Skeletal muscle satellite cell (primary cell): ENCODE results near the gene RNU6-9.
A peak's percentile ranks its signal among the peaks of the same experiment; 100 is the strongest.

Experiments
- H3K27me3 ChIP-seq: 2 replicates; pipeline ENCODE4 v1.7.0; 2013; ENCODE audit warnings: low read length; ENCODE audit not compliant: control insufficient read depth, insufficient read depth
- H3K36me3 ChIP-seq: 2 replicates; pipeline ENCODE4 v1.7.0; 2013; ENCODE audit warnings: mild to moderate bottlenecking, control low read depth, low read length; ENCODE audit not compliant: insufficient read depth
- H3K4me1 ChIP-seq: 2 replicates; pipeline ENCODE4 v1.7.0; 2013; ENCODE audit warnings: low read length; ENCODE audit not compliant: control insufficient read depth, insufficient read depth
- H3K4me2 ChIP-seq: 2 replicates; pipeline ENCODE4 v1.7.0; 2013; ENCODE audit warnings: mild to moderate bottlenecking, low read length
- H3K4me3 ChIP-seq: 2 replicates; pipeline ENCODE4 v1.7.0; 2013; ENCODE audit warnings: low read length
- H3K9ac ChIP-seq: 2 replicates; pipeline ENCODE4 v1.7.0; 2013; ENCODE audit warnings: mild to moderate bottlenecking, low read depth, low read length, moderate library complexity
- H3K9me3 ChIP-seq: replicated peaks from 2 replicates; pipeline ENCODE4 v1.7.0; 2013; ENCODE audit warnings: mild to moderate bottlenecking, control low read depth, low read length

The RNU6-9 gene

GRCh38 chr19:863315-863620 is 30.0 kb upstream of the RNU6-9 start:
- Histone ChIP-seq H3K4me1 (peaks cover 6% of the 10 kb centered on the region), H3K4me2 (no peak overlapping the region), H3K36me3 (peaks cover 10% of the 10 kb centered on the region), H3K9ac (no peak overlapping the region), H3K9me3 (no peaks in the 10 kb centered on the region), H3K27me3 (peaks cover 9% of the 10 kb centered on the region), H3K4me3 (no peak overlapping the region)

DNA sequence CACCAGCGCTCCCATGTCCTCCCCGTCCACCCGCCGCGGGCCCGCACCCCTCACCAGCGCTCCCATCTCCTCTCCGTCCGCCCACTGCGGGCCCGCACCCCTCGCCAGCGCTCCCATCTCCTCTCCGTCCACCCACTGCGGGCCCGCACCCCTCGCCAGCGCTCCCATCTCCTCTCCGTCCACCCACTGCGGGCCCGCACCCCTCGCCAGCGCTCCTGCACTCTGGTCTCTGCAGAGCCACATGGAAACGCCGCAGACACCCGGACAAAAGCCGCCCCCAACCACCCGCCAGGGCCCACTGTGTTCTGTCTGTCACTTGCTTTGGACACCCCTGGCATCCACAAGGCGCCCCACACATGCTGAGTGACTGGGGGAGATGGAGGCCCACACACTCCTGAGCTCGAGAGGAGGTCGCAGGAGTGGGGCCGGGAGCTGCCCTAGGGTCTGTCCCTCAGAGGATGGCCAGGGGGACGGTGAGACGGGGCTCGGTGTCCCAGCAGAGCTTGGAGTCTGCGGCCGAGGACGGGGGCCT is 26.4 kb upstream of the RNU6-9 start:
- no peaks in the 10 kb centered on the region for H3K9me3 ChIP-seq
- H3K27me3 ChIP-seq: no peaks in the 10 kb centered on the region
- H3K36me3 ChIP-seq: peaks cover 30% of the 10 kb centered on the region
- no peak overlapping the region for H3K4me3 ChIP-seq
- H3K4me1 ChIP-seq: peaks cover 22% of the 10 kb centered on the region
- H3K9ac ChIP-seq: no peak overlapping the region
- H3K4me2 ChIP-seq: no peak overlapping the region

DNA sequence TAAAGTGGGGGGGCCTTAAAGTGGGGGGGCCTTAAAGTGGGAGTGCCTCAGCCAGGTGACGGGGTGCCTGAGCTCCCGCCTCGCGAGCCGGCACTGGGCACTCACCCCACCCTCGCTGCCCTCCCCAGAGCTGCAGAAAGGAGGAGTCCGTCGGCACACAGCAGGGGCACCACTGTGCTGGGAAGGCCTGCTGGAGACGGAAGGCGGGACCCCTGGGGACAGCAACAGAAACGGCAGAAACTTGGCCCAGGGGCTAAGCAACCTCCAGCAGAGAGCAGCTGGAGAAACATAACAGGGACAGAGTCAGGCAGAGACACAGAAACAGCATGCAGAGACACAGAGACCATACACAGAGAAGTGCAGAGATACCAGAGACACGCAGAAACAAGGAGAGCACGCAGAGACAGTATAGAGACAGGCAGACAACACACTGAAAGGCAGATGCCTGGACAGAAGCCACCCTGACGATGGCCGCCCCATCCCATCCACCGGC is 25.9 kb upstream of the RNU6-9 start:
- Histone ChIP-seq H3K9ac (no peak overlapping the region), H3K27me3 (no peaks in the 10 kb centered on the region), H3K4me3 (no peak overlapping the region), H3K36me3 (peaks cover 30% of the 10 kb centered on the region), H3K9me3 (no peaks in the 10 kb centered on the region), H3K4me2 (no peak overlapping the region), H3K4me1 (peaks cover 27% of the 10 kb centered on the region)

- H3K4me3 ChIP-seq: no peak overlapping the region
- H3K9me3 ChIP-seq: no peaks in the 10 kb centered on the region
- peaks cover 30% of the 10 kb centered on the region for H3K36me3 ChIP-seq
- no peak overlapping the region for H3K4me2 ChIP-seq
- no peaks in the 10 kb centered on the region for H3K27me3 ChIP-seq
- H3K4me1 ChIP-seq: peaks cover 28% of the 10 kb centered on the region
- H3K9ac ChIP-seq: no peak overlapping the region
These were observed 25.3 kb upstream of the RNU6-9 start for GRCh38 chr19:867855-868457.

DNA sequence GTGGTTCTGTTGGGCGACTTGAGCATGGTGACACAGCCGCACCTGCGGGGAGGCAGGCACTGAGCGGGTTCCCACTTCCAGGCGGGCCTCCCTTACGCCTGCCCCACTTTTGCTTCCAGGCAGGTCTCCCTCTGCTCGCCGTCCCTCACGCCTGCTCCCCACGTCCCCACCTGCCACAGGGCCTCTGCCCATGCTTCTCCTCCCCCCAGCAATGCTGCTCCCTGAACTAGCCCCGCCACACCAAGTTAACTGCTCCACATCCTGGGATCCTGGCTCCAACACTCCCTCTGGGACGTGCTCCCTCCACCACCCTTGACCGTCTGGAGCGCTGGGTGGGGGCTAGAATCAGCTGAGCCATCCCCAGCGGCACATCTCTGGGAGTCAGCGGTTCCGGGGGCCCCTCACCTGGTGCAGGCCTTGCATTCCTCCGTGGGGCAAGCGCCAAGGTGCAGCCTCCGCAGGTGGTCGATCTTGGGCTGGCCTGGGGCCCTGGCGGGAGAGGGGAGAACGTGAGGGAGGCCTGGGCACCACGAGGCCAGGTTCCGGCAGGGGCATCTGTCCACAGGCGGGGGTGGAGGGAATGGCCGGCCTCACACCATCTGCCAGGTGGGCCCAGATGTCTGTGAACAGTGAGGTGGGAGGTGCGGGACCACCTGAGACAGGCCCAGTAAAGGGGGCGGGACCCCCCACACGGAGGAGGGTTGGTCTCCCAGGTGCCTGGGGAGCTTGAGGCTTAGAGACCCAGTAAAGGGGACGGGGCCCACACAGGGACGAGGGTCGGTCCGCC is 24.6 kb upstream of the RNU6-9 start:
- H3K27me3 ChIP-seq: no peaks in the 10 kb centered on the region
- no peak overlapping the region for H3K9ac ChIP-seq
- H3K36me3 ChIP-seq: peaks cover 30% of the 10 kb centered on the region
- H3K4me3 ChIP-seq: no peak overlapping the region
- no peak overlapping the region for H3K4me2 ChIP-seq
- peaks cover 28% of the 10 kb centered on the region for H3K4me1 ChIP-seq
- no peaks in the 10 kb centered on the region for H3K9me3 ChIP-seq

GRCh38 chr19:869245-870177 is 23.8 kb upstream of the RNU6-9 start:
- peaks cover 30% of the 10 kb centered on the region for H3K36me3 ChIP-seq
- H3K4me2 ChIP-seq: peak overlapping the region; percentile 1
- peaks cover 28% of the 10 kb centered on the region for H3K4me1 ChIP-seq
- H3K4me3 ChIP-seq: no peak overlapping the region
- no peak overlapping the region for H3K9ac ChIP-seq
- no peaks in the 10 kb centered on the region for H3K9me3 ChIP-seq
- H3K27me3 ChIP-seq: no peaks in the 10 kb centered on the region

GRCh38 chr19:870314-870713 is 23.0 kb upstream of the RNU6-9 start:
- H3K27me3 ChIP-seq: no peaks in the 10 kb centered on the region
- H3K9ac ChIP-seq: no peak overlapping the region
- no peak overlapping the region for H3K4me2 ChIP-seq
- H3K36me3 ChIP-seq: peaks cover 32% of the 10 kb centered on the region
- no peaks in the 10 kb centered on the region for H3K9me3 ChIP-seq
- H3K4me1 ChIP-seq: peaks cover 28% of the 10 kb centered on the region
- no peak overlapping the region for H3K4me3 ChIP-seq

- H3K9ac ChIP-seq: no peak overlapping the region
- H3K36me3 ChIP-seq: peaks cover 37% of the 10 kb centered on the region
- peaks cover 28% of the 10 kb centered on the region for H3K4me1 ChIP-seq
- no peaks in the 10 kb centered on the region for H3K9me3 ChIP-seq
- no peak overlapping the region for H3K4me3 ChIP-seq
- no peak overlapping the region for H3K4me2 ChIP-seq
- H3K27me3 ChIP-seq: no peaks in the 10 kb centered on the region
These were observed 22.3 kb upstream of the RNU6-9 start for GRCh38 chr19:870963-871401.

DNA sequence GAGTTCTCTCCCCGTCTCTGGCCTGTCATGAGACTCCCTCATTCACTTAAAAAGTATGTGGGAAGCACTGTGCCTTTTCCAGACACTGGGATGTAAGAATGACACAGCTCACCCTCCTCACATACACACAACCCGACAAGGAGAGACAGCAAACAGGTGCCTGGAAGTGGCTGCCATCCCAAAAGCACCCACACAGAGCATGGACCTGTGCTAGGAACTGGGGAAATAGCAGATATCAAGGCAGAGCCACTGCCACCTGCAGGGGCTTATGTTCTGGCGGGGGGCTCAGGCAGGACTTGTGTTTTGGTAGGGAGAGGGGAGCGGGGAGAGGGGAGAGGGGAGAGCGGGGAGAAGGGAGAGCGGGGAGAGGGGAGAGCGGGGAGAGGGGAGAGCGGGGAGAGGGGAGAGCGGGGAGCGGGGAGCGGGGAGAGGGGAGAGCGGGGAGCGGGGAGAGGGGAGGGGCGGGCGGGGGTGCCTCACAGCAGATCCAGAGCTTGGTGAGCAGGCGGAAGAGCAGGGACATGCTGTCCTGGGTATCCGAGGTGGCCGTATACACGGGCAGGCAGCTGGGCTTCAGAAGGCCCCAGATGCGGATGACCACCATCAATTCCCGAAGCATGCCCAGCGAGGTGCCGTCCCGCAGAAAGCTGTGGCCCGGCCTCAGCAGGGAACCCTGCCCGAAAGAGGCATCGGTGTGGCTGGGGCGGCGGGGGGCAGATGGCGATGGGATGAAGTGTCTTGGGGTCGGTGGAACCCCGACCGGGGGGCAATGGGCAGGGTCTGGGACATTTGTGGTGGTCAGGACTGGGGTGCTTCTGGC is 21.6 kb upstream of the RNU6-9 start:
- H3K9me3 ChIP-seq: no peaks in the 10 kb centered on the region
- no peaks in the 10 kb centered on the region for H3K27me3 ChIP-seq
- H3K4me2 ChIP-seq: peak overlapping the region; percentile 37
- H3K36me3 ChIP-seq: peaks cover 37% of the 10 kb centered on the region
- H3K4me3 ChIP-seq: no peak overlapping the region
- H3K4me1 ChIP-seq: peaks cover 28% of the 10 kb centered on the region
- no peak overlapping the region for H3K9ac ChIP-seq

DNA sequence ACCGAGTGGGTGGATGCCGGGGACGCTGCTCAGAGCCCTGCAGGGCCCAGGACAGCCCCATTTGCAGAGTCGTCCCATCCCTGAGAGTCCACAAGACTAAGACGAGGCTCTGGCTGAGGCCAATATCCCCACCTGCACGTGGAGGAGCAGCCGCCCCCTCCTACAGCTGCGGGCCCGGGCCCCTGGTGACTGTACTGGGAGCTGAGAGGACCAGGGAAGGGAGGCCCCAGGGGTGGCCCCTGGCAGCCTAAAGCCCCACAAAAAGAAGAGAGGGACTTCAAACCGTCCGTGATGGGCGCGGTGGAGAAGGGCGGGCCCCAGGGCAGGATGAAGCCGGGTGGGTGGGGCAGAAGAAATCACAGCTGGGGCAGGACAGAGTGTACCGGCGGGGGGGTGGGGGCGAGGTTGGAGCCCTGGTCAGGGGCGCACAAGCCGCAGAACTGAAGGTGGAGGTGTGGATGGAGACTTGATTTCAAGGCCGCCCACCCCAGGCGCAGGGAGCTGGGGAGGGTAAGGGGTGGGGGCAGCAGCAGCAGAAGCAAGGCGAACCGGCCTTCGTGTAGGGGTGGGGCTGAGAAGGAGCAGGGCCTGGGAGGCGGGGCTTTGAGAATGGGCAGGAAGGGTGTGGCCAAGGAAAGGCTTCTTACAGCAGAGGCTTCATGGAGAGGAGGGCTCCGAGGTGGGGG is 20.9 kb upstream of the RNU6-9 start:
- no peak overlapping the region for H3K9ac ChIP-seq
- H3K36me3 ChIP-seq: peaks cover 35% of the 10 kb centered on the region
- H3K4me3 ChIP-seq: no peak overlapping the region
- H3K9me3 ChIP-seq: no peaks in the 10 kb centered on the region
- peak overlapping the region; percentile 37 for H3K4me2 ChIP-seq
- H3K4me1 ChIP-seq: peaks cover 28% of the 10 kb centered on the region
- H3K27me3 ChIP-seq: no peaks in the 10 kb centered on the region
